Measurements from ENCODE around the gene DTNBP1. TPM values are rescaled to one million over a fixed set of nuclear protein-coding genes. Genes with fewer than 3 reads are reported as not detected.
"Not testable (repeated sequence)": the region's sequence is repeated elsewhere in the genome, so short reads cannot be mapped to it uniquely, and the experiment has no call there.

The DTNBP1 gene
- total RNA-seq, 1 experiment from 2014 or later, result 10.3 TPM

DNA sequence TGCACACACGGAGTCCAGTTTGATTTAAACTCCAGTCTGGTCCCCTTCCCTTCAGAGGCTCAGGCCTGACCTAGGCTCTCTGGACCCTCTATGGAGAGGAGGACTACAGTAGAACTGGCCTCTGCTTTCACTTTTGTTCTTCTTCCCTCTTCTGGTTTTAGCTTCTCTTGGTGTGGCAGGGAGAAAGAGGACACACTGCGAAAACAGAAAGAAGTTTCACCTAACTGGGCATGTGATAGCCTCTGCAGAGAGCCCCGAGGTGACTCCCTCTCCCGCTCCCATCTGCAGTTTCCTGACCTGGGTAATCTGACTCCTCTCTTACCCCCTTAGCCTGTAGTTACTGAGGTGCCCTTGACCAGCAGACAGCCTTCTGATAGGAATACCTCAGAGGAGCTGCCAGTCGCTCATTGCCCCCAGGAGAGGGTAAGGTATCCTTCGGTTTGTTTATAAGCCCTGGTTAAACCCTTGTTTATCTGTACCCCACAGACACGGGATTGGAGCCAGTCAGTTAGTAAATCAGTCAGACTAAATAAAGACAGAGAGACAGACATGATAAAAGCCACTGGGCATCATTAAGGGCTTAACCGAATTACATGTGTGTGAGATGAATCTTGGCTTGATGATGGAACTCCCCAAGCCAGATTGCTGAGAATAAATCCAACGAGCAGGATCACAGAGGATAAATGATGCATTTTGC is 12.0 kb upstream of the DTNBP1 start:
- no peak overlapping the region for H3K4me3 ChIP-seq
- no peaks in the 10 kb centered on the region; the same call in 1 of the 2 replicates for H3K27me3 ChIP-seq
- no peaks in the 10 kb centered on the region for H3K9me3 ChIP-seq
- no peak for DNase-seq
- no peaks in the 10 kb centered on the region for H3K36me3 ChIP-seq

- DNase-seq, result no peak
- Histone ChIP-seq H3K36me3 (no peaks in the 10 kb centered on the region), H3K9me3 (no peaks in the 10 kb centered on the region), H3K4me3 (no peak overlapping the region), H3K27me3 (no peaks in the 10 kb centered on the region; the same call in 1 of the 2 replicates)
Observed at GRCh38 chr6:15673666-15674065, 10.8 kb upstream of the DTNBP1 start.

GRCh38 chr6:15672818-15673217 is 10.0 kb upstream of the DTNBP1 start:
- no peak for DNase-seq
- Histone ChIP-seq H3K27me3 (no peaks in the 10 kb centered on the region; the same call in 1 of the 2 replicates), H3K9me3 (no peaks in the 10 kb centered on the region), H3K36me3 (no peaks in the 10 kb centered on the region), H3K4me3 (no peak overlapping the region)

GRCh38 chr6:15672291-15672690 is 9.5 kb upstream of the DTNBP1 start:
- no peak for DNase-seq
- no peaks in the 10 kb centered on the region; the same call in 1 of the 2 replicates for H3K27me3 ChIP-seq
- H3K36me3 ChIP-seq, result no peaks in the 10 kb centered on the region
- no peak overlapping the region for H3K4me3 ChIP-seq
- H3K9me3 ChIP-seq, result no peaks in the 10 kb centered on the region

- DNase-seq, result no peak
- H3K36me3 ChIP-seq, result no peaks in the 10 kb centered on the region
- no peaks in the 10 kb centered on the region; the same call in 1 of the 2 replicates for H3K27me3 ChIP-seq
- no peaks in the 10 kb centered on the region for H3K9me3 ChIP-seq
- H3K4me3 ChIP-seq, result no peak overlapping the region
Observed at GRCh38 chr6:15668918-15669317, 6.1 kb upstream of the DTNBP1 start.

GRCh38 chr6:15666896-15667295 is 4.1 kb upstream of the DTNBP1 start:
- H3K9me3 ChIP-seq, DNase-seq, H3K27me3 ChIP-seq, H3K36me3 ChIP-seq, H3K4me3 ChIP-seq: not testable (repeated sequence)

DNA sequence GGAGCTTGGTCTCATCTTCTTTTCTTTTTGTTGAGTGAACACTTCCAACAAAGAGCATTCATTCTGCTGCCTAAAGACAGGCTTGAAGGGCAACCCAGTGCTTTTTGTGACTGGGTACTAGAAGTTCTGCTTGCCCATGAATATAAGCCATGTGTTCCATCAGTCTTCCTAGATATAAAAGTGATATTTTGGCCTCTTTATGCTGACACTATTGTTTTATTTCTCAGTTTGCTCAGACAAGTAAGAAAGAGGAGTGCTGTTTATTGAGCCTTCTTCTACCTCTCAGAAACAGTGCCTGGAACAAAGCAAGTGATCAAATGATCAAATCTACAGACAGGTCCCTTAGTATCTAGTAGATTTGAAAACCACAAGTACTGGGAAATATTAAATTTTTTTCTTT is 2.4 kb upstream of the DTNBP1 start:
- Histone ChIP-seq H3K36me3 (no peaks in the 10 kb centered on the region), H3K27me3 (no peaks in the 10 kb centered on the region; the same call in 1 of the 2 replicates), H3K9me3 (no peaks in the 10 kb centered on the region), H3K4me3 (no peak overlapping the region)
- DNase-seq, result no peak

DNA sequence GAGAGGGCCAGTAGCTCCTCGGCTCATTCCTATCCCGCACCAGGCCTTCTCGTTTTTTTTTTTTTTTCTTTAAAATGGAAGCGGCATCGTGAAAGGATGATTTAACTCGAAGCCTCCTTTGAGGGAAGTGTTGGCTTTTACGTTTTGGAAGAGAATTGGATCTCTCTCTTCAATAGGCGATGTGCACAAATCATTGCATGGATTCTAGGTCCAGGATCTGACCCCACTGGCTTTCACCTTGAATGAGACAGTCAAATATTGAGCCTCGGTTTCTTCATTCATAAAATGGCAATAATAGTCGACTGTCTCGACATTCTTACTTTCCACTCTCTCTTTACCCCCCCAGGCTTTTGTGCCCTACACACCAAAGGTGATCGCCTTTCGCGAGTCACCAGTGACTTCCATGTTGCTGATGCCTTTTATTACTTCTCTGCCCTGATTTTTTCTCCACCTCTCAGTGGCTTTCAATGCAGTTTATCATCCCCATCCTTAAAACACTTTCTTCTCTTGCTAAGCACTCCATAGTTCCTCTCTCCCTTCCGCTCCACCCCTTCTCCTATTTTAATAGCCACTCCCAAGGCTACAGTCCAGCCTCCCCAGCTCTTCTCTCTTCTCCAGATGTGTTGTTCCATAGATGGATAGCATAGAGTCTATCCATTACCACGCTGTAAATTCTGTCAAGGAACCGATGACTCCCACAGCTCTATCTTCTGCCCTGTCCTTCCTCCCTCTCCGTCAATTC is 473 bp upstream of the DTNBP1 start:
- Histone ChIP-seq H3K27me3 (no peaks in the 10 kb centered on the region), H3K36me3 (no peaks in the 10 kb centered on the region), H3K4me3 (peak overlapping the region; percentile 64), H3K9me3 (no peaks in the 10 kb centered on the region)
- DNase-seq, result no peak

DNA sequence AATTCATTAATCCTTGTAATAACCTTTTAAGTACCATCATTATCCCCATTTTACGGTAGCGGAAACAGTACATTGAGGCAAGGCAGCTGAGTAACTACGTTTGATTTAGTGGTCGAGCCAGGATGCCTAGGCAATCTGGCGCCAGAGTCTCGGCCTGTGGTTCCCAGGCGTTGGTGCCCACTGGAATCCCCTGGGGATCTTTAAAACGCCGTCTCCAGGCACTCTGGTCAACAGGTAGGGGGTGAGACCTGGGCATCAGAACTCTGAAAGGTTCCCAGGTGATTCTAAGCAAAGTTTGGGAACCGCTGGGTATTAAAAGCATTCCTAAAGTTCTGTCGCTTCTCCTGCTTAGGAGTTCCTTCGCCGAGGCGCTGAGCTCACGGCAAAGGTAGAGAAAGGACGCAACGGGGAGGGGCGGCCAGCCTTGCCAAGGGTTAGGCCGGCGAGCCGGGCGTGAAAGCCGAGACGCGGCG is 939 bp downstream of the DTNBP1 start:
- no peak for DNase-seq
- Histone ChIP-seq H3K36me3 (no peaks in the 10 kb centered on the region), H3K27me3 (no peaks in the 10 kb centered on the region), H3K9me3 (no peaks in the 10 kb centered on the region), H3K4me3 (peak overlapping the region; percentile 64)

DNA sequence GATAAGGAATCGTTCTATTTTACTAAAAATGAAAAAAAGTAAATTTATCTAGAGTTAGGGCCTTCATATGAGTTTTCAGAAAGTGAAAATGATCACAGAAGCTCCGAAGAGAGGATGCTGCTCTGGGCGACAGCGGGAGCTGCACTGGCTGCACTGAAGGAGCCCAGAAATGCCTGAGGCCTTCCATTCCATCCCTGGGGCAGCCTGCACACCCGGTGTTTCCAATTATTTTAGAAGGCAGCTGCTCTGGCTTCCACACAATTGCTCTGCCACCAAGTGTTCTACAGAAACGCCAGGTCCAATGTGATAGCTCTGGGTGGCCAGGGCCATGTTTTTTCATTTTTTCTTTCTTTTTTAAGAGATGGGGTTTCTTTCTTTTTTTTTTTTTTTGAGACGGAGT is 3.6 kb downstream of the DTNBP1 start:
- H3K4me3 ChIP-seq, result no peak overlapping the region
- no peaks in the 10 kb centered on the region for H3K9me3 ChIP-seq
- no peaks in the 10 kb centered on the region for H3K27me3 ChIP-seq
- no peak for DNase-seq
- no peaks in the 10 kb centered on the region for H3K36me3 ChIP-seq

- Histone ChIP-seq H3K27me3 (no peaks in the 10 kb centered on the region), H3K4me3 (no peak overlapping the region), H3K9me3 (no peaks in the 10 kb centered on the region), H3K36me3 (no peaks in the 10 kb centered on the region)
- no peak for DNase-seq
Observed at GRCh38 chr6:15658181-15658744, 4.6 kb downstream of the DTNBP1 start.

GRCh38 chr6:15657290-15657689 is 5.5 kb downstream of the DTNBP1 start:
- Histone ChIP-seq H3K9me3 (no peaks in the 10 kb centered on the region), H3K27me3 (no peaks in the 10 kb centered on the region), H3K4me3 (no peak overlapping the region), H3K36me3 (no peaks in the 10 kb centered on the region)
- DNase-seq, result no peak

DNA sequence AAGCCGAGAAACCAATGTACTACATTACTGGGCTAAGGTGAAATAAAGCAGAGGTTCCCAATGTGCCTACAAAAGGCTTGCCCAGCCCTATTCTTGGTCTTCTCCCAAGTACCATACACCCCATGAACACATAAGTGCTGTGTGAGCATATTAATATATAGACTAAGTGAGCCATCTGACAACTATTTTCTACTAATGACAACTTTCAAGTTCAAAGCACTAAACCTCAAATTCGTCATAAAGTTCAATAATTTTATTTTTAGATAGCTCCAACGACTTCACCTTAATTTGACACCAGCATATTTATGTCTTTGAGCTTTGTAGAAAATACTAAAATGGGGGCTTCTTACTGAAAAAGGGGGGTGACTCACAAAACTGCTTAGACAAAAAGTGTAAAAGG is 6.7 kb downstream of the DTNBP1 start:
- Histone ChIP-seq H3K36me3 (no peaks in the 10 kb centered on the region), H3K9me3 (no peaks in the 10 kb centered on the region), H3K4me3 (no peak overlapping the region), H3K27me3 (no peaks in the 10 kb centered on the region)
- no peak for DNase-seq

- Histone ChIP-seq H3K9me3 (no peaks in the 10 kb centered on the region), H3K27me3 (no peaks in the 10 kb centered on the region), H3K4me3 (no peak overlapping the region), H3K36me3 (no peaks in the 10 kb centered on the region)
- DNase-seq, result no peak
Observed at GRCh38 chr6:15654250-15654649, 8.6 kb downstream of the DTNBP1 start.

DNA sequence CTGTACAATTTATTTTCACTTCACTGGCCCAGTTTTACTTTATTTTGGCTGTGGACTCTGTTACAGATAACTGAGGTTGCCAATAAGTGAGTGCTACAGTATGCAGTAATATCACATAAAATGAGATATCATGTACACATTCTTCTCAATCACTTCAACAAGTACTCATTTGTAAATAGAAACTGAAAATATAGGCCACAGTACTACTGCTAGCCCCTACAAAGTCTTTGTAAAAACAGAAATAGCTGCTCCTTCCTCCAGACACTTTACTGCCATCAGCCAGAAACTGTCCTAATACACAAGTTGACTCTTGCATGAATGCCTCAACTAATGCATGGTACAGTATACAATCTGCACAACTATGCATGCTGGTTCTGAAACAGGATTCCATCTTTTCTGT is 9.2 kb downstream of the DTNBP1 start:
- Histone ChIP-seq H3K27me3 (no peaks in the 10 kb centered on the region), H3K9me3 (no peaks in the 10 kb centered on the region), H3K4me3 (no peak overlapping the region), H3K36me3 (no peaks in the 10 kb centered on the region)
- no peak for DNase-seq

DNA sequence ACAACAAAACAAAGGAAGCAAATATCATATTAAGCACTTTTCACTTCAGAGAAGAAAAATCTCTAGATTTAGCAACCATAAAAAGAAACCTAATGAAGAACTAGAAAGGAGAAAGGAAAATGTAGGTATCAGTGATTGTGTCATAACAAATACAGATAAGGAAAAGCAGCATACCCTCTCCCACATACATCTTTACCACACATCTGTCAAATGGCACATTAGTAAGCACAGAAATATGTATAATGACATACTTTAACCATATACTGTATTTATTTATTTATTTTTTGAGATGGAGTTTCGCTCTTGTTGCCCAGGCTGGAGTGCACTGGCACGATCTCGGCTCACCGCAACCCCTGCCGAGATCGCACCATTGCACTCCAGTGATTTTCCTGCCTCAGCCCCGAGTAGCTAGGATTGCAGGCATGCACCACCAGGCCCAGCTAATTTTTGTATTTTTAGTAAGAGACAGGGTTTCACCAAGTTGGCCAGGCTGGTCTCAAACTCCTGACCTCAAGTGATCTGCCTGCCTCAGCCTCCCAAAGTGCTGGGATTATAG is 12.7 kb downstream of the DTNBP1 start:
- not testable (repeated sequence) for H3K36me3 ChIP-seq, H3K4me3 ChIP-seq, DNase-seq, H3K9me3 ChIP-seq, H3K27me3 ChIP-seq

GRCh38 chr6:15644904-15645303 is 17.9 kb downstream of the DTNBP1 start:
- H3K9me3 ChIP-seq, result no peaks in the 10 kb centered on the region; the same call in 1 of the 2 replicates
- no peak for DNase-seq
- no peak overlapping the region for H3K4me3 ChIP-seq
- H3K36me3 ChIP-seq, result no peaks in the 10 kb centered on the region
- no peaks in the 10 kb centered on the region for H3K27me3 ChIP-seq
